Large intestine (tissue), 3 donors: ENCODE measurements around the gene RAB40A. TPM values are rescaled to one million over a fixed set of nuclear protein-coding genes. Genes with fewer than 3 reads are reported as not detected.
"Not testable (repeated sequence)": the region's sequence is repeated elsewhere in the genome, so short reads cannot be mapped to it uniquely, and the experiment has no call there.

Experiments used
- DNase-seq, 2 donors: peaks; one replicate each; pipeline versions ENCODE4 v3.0.0 to v3.0.0-alpha.2; 2013
- H3K27ac ChIP-seq: one replicate; pipeline ENCODE4 v1.5.1; 2013; ENCODE audit warnings: low read length
- H3K27me3 ChIP-seq: 2 replicates; pipeline ENCODE4 v1.6.1; 2013; ENCODE audit warnings: low read length; ENCODE audit not compliant: control insufficient read depth, insufficient read depth
- H3K36me3 ChIP-seq: 2 replicates; pipeline ENCODE4 v1.6.1; 2013; ENCODE audit warnings: low read length; ENCODE audit not compliant: control insufficient read depth, insufficient read depth
- H3K4me1 ChIP-seq: one replicate; pipeline ENCODE4 v1.6.1; 2013; ENCODE audit warnings: low read length; ENCODE audit not compliant: control insufficient read depth, insufficient read depth
- H3K4me3 ChIP-seq: one replicate; pipeline ENCODE4 v1.5.1; 2013; ENCODE audit warnings: low read length
- H3K9me3 ChIP-seq: one replicate; pipeline ENCODE4 v1.6.1; 2013; ENCODE audit warnings: mild to moderate bottlenecking, low read depth, low read length, moderate library complexity; ENCODE audit not compliant: control insufficient read depth
- WGBS: methylation state at CpG from one replicate; pipeline ENCODE4 v1.1.5; 2013; ENCODE audit warnings: low lambda C conversion rate; ENCODE audit not compliant: insufficient coverage; 5-methylcytosine and 5-hydroxymethylcytosine counted together
- polyA plus RNA-seq: library from polyadenylated mRNA; unstranded; fragments of 120-200 nt; gene quantifications from one replicate; pipeline ENCODE4 v1.2.1, GENCODE V29; 2013

RAB40A gene
- polyA plus RNA-seq, 1 donor: 1.8 TPM

DNA sequence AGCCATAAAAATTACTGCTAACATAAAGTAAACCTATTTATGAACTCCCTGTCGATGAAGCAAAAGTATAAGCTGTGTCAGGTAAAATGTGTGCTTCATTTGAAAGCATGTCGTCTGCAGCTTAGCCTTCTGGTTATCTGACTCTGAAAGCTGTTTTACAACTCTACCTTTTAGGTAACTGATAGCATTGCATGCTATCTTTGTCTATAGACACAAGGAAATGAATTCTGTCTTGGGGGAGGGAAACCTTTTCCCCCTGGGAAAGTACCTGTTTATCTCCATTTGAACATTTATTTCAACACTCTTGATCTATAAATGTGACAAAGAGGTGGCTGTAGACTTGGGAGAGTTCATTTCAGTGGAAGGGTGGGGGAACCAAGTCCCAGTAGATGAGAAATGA lies 51.4 kb downstream of the RAB40A start:
- no CpG with 5 or more reads among the region's 2 CpGs for WGBS
- H3K4me1 ChIP-seq: peaks cover 22% of the 10 kb centered on the region
- H3K4me3 ChIP-seq: no peak overlapping the region
- no peaks in the 10 kb centered on the region for H3K9me3 ChIP-seq
- H3K27ac ChIP-seq: peak overlapping the region; percentile 20
- H3K27me3 ChIP-seq: no peaks in the 10 kb centered on the region
- H3K36me3 ChIP-seq: no peaks in the 10 kb centered on the region
- DNase-seq: peak; percentile 29 to 63

DNA sequence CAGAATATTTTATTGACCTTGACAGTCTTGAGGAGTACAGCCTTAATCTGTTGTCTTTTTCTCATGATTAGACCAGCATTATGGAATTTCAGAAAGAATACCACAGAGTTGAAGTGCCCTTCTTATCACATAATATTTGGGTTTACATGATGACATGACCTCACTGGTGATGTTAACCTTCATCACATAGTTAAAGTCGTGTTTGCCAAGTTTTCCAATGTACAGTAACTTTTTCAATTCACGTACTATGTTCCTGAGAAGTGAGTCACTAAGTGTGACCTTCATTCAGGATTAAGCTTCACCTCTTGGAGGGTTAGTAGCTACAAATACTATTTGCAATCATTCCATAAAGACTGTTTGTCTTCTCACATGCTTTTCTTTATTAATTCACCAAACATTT lies 52.1 kb downstream of the RAB40A start:
- Histone ChIP-seq H3K4me3 (no peak overlapping the region), H3K4me1 (peaks cover 22% of the 10 kb centered on the region), H3K9me3 (no peaks in the 10 kb centered on the region), H3K27me3 (no peaks in the 10 kb centered on the region), H3K36me3 (no peaks in the 10 kb centered on the region), H3K27ac (no peak overlapping the region)
- no peak for DNase-seq
- no CpG with 5 or more reads among the region's 2 CpGs for WGBS

DNA sequence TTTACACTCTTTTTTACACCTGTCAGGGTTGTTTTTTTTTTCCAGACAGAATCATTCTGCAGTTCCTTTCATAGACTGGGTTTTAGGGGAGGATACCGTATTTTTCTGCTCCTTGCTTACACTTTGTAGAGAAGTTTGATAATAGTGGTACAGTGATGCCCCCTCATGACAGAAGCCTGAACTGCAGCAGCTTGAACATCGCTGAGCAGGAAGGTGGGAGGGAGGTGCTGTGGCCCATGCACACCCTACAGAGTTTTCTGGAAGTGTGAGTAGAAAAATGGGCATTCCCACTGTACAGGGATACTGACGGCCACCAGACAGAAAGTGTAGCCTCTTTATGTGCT lies 54.5 kb downstream of the RAB40A start:
- H3K4me3 ChIP-seq: no peak overlapping the region
- no CpG with 5 or more reads among the region's 3 CpGs for WGBS
- H3K36me3 ChIP-seq: no peaks in the 10 kb centered on the region
- H3K9me3 ChIP-seq: no peaks in the 10 kb centered on the region
- no peak overlapping the region for H3K27ac ChIP-seq
- peak; percentile 46 to 63 for DNase-seq
- H3K27me3 ChIP-seq: no peaks in the 10 kb centered on the region
- peaks cover 14% of the 10 kb centered on the region for H3K4me1 ChIP-seq

DNA sequence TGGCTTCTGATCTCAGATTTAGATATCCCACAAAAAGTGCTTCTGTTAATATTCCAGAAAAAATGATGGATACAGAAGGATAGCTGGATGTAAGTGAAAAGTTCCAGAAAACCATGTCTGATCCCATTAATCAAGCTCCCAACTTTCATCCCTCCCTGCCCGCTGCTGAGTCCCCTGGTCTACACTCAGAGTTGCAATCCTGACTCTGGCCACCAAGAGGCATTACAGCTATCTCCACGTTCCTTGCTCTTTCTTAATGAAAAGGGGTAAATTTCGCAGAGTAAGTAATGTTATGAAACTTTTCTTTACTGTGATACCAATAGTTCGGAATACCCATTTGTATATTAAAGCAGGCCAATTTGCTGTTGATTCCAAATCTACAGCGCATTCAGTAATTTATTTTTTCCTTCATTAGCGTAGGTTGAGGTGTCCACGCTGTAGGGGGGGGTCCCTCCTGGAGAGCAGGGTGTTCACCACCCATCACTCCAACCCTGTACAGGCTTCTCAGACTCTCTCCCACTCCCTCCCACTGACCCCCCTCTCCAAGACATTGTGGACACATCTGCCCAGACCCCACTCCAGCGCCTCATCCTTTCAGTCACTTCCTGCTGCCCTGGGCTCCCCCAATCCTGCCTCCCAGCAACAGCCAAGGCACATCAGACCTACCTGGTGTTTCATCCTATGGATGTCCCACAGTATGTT lies 55.1 kb downstream of the RAB40A start:
- H3K4me3 ChIP-seq: no peak overlapping the region
- no CpG with 5 or more reads among the region's 8 CpGs for whole genome bisulfite sequencing
- no peaks in the 10 kb centered on the region for H3K27me3 ChIP-seq
- DNase-seq: peak in 1 of 2 donors; percentile 6
- no peaks in the 10 kb centered on the region for H3K9me3 ChIP-seq
- peaks cover 9% of the 10 kb centered on the region for H3K4me1 ChIP-seq
- H3K36me3 ChIP-seq: no peaks in the 10 kb centered on the region
- no peak overlapping the region for H3K27ac ChIP-seq

DNA sequence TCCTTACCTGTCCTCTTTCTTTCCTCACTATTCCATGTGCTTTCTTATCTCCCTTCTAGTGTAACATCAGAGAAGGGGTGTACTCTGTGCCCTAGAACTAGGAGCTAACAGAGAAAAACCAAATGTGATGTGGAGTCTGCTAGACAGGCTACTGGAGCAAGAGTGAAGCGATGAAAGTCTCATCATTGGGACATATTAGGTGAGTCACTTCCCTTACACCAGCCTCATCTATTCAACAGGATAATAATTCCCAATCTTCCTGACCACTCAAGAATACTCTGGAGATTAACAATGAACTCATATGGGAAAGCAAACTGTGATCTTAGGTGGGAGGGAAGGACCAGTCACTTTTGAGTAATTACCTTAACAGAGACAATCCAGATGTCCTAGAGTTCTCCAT lies 58.1 kb downstream of the RAB40A start:
- H3K27ac ChIP-seq: no peak overlapping the region
- no peaks in the 10 kb centered on the region for H3K27me3 ChIP-seq
- H3K4me1 ChIP-seq: no peaks in the 10 kb centered on the region
- no peaks in the 10 kb centered on the region for H3K9me3 ChIP-seq
- DNase-seq: no peak
- no peaks in the 10 kb centered on the region for H3K36me3 ChIP-seq
- H3K4me3 ChIP-seq: no peak overlapping the region
- WGBS: no CpG with 5 or more reads among the region's 1 CpG

DNA sequence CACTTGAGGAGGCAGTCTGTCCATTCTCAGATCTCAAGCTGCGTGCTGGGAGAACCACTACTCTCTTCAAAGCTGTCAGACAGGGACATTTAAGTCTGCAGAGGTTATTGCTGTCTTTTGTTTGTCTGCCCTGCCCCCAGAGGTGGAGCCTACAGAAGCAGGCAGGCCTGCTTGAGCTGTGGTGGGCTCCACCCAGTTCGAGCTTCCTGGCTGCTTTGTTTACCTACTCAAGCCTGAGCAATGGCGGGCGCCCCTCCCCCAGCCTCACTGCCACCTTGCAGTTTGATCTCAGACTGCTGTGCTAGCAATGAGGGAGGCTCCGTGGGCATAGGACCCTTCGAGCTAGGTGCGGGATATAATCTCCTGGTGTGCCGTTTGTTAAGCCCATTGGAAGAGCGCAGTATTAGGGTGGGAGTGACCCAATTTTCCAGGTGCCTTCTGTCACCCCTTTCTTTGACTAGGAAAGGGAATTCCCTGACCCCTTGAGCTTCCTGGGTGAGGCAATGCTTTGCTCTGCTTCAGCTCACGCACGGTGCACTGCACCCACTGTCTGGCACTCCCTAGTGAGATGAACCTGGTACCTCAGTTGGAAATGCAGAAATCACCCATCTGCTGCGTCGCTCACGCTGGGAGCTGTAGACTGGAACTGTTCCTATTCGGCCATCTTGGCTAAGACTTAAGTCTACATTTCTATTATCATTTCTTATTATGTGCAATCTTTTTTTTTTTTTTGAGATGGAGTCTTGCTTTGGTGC lies 59.1 kb downstream of the RAB40A start:
- not testable (repeated sequence) for DNase-seq, H3K9me3 ChIP-seq

DNA sequence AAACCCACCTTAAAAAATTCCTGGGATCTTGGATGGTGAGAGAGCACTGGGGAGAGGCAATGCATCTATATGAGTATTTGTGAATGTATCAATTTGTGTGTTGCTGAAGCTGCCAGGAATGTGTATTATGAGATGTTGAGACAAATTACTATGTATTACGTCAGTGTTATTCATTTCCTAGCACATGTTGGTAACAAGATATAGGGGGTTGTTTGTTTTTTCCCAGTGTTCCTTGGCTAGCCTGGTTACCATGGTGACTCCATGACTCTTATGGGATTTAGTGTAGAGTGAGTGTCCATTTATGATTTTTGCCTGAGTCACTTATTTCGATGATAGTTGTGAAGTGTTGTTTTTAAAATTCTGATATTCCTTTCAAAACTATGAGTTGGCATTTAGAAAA lies 65.6 kb downstream of the RAB40A start:
- no peak for DNase-seq
- no peaks in the 10 kb centered on the region for H3K36me3 ChIP-seq

More for the DNA sequence above, 59.1 kb downstream of the RAB40A start:
- H3K36me3 ChIP-seq, H3K4me3 ChIP-seq, H3K27me3 ChIP-seq, H3K27ac ChIP-seq, H3K4me1 ChIP-seq: not testable (repeated sequence)
- WGBS: no CpG with 5 or more reads among the region's 15 CpGs

More for the DNA sequence above, 65.6 kb downstream of the RAB40A start:
- H3K27ac ChIP-seq: no peak overlapping the region
- H3K4me1 ChIP-seq: no peaks in the 10 kb centered on the region
- no CpG with 5 or more reads among the region's 2 CpGs for WGBS
- no peaks in the 10 kb centered on the region for H3K9me3 ChIP-seq
- no peaks in the 10 kb centered on the region for H3K27me3 ChIP-seq
- no peak overlapping the region for H3K4me3 ChIP-seq

Other genes with a start within 250 kb of the RAB40A start
- 6.2 TPM for gene TCEAL5, start 242.7 kb downstream of the RAB40A start, polyA plus RNA-seq
- gene BEX2, start 208.5 kb downstream of the RAB40A start, polyA plus RNA-seq: 55.9 TPM
- gene TCEAL7, start 189.2 kb downstream of the RAB40A start, polyA plus RNA-seq: 27.3 TPM
- 135 TPM for gene TCEAL9, start 163.0 kb downstream of the RAB40A start, polyA plus RNA-seq
- 191 TPM for gene BEX3, start 143.0 kb downstream of the RAB40A start, polyA plus RNA-seq
- 102 TPM for gene TCEAL4, start 66.0 kb upstream of the RAB40A start, polyA plus RNA-seq
- gene TCEAL3, start 88.5 kb upstream of the RAB40A start, polyA plus RNA-seq: 14.2 TPM
- 31.0 TPM for gene TCEAL1, start 109.5 kb upstream of the RAB40A start, polyA plus RNA-seq
- gene MORF4L2, start 167.2 kb upstream of the RAB40A start, polyA plus RNA-seq: 357 TPM
- gene TMEM31, start 191.4 kb upstream of the RAB40A start, polyA plus RNA-seq: 0.43 TPM